Natural killer cell (primary cell): ENCODE results near the gene DDX42. TPM values are rescaled to one million over a fixed set of nuclear protein-coding genes. Genes with fewer than 3 reads are reported as not detected.

Experiments
- ATAC-seq, 3 donors: fragments of 150-1000 bp in 2 of 3; fragments of 200-7000 bp in 1 of 3; cut with Tn5 transposase; 1 replicate in 1 of 3; 2 replicates in 2 of 3; pipeline ENCODE4 v1.10.0; 2021; ENCODE audit warnings: mild to moderate bottlenecking in 2 of 3, moderate library complexity in 2 of 3
- DNase-seq, 2 donors: peaks; one replicate each; pipeline versions ENCODE4 v3.0.0 to v3.0.0-alpha.2; 2013 to 2021; ENCODE audit warnings: mixed read lengths in 1 of 2
- H3K27ac ChIP-seq: one replicate; pipeline ENCODE4 v1.5.1; 2013; ENCODE audit warnings: mild to moderate bottlenecking, low read length
- H3K27me3 ChIP-seq: one replicate; pipeline ENCODE4 v1.6.1; 2013; ENCODE audit warnings: low read length; ENCODE audit not compliant: control insufficient read depth, insufficient read depth
- H3K36me3 ChIP-seq: one replicate; pipeline ENCODE4 v1.6.1; 2013; ENCODE audit warnings: low read length; ENCODE audit not compliant: control insufficient read depth, insufficient read depth
- H3K4me1 ChIP-seq: one replicate; pipeline ENCODE4 v1.6.1; 2013; ENCODE audit warnings: low read length; ENCODE audit not compliant: control insufficient read depth, insufficient read depth
- H3K4me3 ChIP-seq: one replicate; pipeline ENCODE4 v1.5.1; 2013; ENCODE audit warnings: low read length
- H3K9me3 ChIP-seq: one replicate; pipeline ENCODE4 v1.6.1; 2013; ENCODE audit warnings: low read length; ENCODE audit not compliant: control insufficient read depth, insufficient read depth
- H3K27ac Mint-ChIP-seq, 2 donors: one replicate each; pipeline ENCODE4 v1.8.0; 2022; ENCODE audit warnings: mild to moderate bottlenecking in 2 of 2, mixed read lengths in 2 of 2, moderate library complexity in 1 of 2
- H3K27me3 Mint-ChIP-seq, 2 donors: one replicate each; pipeline ENCODE4 v1.8.0; 2022; ENCODE audit warnings: low read depth in 2 of 2, mixed read lengths in 2 of 2
- H3K36me3 Mint-ChIP-seq: one replicate; pipeline ENCODE4 v1.8.0; 2022; ENCODE audit warnings: mixed read lengths
- H3K4me1 Mint-ChIP-seq, 2 donors: one replicate each; pipeline ENCODE4 v1.8.0; 2022; ENCODE audit warnings: mixed read lengths in 2 of 2
- H3K4me3 Mint-ChIP-seq: one replicate; pipeline ENCODE4 v1.8.0; 2022; ENCODE audit warnings: mild to moderate bottlenecking, moderate library complexity, mixed read lengths
- H3K9me3 Mint-ChIP-seq, 2 donors: one replicate each; pipeline ENCODE4 v1.8.0; 2022; ENCODE audit warnings: mixed read lengths in 2 of 2
- WGBS: methylation state at CpG from one replicate; pipeline ENCODE4 v1.1.7; 2013; ENCODE audit warnings: missing lambda C conversion rate; ENCODE audit not compliant: insufficient coverage; 5-methylcytosine and 5-hydroxymethylcytosine counted together
- intact Hi-C: fragments of 100-400 bp; cut with micrococcal nuclease; formaldehyde crosslinking; loops from one replicate; pipeline ENCODE4 v1.14.2; 2022
- total RNA-seq, 4 donors: library from RNA; stranded (reverse); fragments of 120-200 nt in 1 of 4; gene quantifications; one replicate each; pipeline versions ENCODE4 v1.2.3 to v1.2.4, GENCODE V29; 2013 to 2022
- TF ChIP-seq, protein P1 (sequence below): fragments of 200-600 bp; IDR thresholded peaks from one replicate; pipeline ENCODE4 v1.8.0; 2022; ENCODE audit warnings: antibody characterized with exemption

DDX42 gene
- total RNA-seq, 3 donors from 2014 or later (not counting 1 experiment from before 2014, with no cell fraction given): 80.1 to 127 (median 110) TPM

DNA sequence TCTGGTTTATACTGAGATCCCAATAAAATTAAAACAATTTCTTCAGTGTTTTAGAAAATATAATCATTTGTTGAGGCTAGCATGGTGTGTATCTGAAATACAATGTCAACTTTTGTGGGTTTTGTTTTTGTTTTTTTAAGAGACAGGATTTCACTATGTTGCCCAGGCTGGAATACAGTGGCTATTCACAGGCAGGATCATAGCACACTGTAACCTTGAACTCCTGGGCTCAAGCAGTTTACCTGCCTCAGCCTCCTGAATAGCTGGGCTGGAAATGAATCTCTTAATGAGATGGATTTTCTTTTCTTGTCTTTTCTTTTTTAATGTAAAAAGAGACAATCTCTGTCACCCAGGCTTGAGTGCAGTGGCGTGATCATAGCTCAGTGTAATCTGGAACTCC lies 12.1 kb downstream of the DDX42 start:
- Mint-ChIP-seq H3K27ac (peak overlapping the region in 1 of 2 donors; percentile 21), H3K4me1 (peaks cover 18 to 29% of the 10 kb centered on the region in 2 donors), H3K36me3 (no peaks in the 10 kb centered on the region), H3K4me3 (no peak overlapping the region), H3K9me3 (no peaks in the 10 kb centered on the region), H3K27me3 (no peaks in the 10 kb centered on the region)
- 100% methylated on average over 1 of the region's 1 CpG for WGBS
- H3K27me3 ChIP-seq: no peaks in the 10 kb centered on the region
- peaks cover 36% of the 10 kb centered on the region for H3K36me3 ChIP-seq
- TF ChIP-seq, protein P1, sequence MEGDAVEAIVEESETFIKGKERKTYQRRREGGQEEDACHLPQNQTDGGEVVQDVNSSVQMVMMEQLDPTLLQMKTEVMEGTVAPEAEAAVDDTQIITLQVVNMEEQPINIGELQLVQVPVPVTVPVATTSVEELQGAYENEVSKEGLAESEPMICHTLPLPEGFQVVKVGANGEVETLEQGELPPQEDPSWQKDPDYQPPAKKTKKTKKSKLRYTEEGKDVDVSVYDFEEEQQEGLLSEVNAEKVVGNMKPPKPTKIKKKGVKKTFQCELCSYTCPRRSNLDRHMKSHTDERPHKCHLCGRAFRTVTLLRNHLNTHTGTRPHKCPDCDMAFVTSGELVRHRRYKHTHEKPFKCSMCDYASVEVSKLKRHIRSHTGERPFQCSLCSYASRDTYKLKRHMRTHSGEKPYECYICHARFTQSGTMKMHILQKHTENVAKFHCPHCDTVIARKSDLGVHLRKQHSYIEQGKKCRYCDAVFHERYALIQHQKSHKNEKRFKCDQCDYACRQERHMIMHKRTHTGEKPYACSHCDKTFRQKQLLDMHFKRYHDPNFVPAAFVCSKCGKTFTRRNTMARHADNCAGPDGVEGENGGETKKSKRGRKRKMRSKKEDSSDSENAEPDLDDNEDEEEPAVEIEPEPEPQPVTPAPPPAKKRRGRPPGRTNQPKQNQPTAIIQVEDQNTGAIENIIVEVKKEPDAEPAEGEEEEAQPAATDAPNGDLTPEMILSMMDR: no peak
- no peak overlapping the region for H3K4me3 ChIP-seq
- no peaks in the 10 kb centered on the region for H3K4me1 ChIP-seq
- intact Hi-C loops: no loop called here
- no peak for ATAC-seq
- DNase-seq: no peak
- H3K27ac ChIP-seq: no peak overlapping the region
- H3K9me3 ChIP-seq: no peaks in the 10 kb centered on the region

DNA sequence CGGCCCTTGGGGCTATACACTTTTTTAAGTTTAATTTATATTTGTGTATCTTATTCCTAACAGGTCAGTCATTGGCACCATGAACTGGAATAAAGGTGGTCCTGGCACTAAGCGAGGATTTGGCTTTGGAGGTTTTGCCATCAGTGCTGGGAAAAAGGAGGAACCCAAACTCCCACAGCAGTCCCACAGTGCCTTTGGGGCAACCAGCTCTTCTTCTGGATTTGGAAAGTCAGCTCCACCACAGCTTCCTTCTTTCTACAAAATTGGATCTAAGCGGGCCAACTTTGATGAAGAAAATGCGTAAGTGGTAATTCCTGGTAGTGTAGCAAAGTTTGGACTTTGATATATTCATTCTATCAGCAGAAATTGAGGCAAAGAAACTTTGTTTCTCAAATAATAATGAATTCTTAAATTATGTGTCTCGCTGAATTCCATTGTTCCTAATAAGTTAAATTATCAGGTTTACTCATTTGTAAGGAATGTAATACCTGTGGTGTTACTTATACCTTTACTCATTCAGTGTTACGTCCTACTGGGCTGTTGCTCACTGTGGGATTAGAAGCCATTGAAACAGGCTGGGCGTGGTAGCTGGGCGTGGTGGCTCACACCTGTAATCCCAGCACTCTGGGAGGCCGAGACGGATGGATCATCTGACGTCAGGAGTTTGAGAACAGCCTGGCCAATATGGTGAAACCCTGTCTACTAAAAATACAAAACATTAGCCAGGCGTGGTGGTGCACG lies 13.2 kb downstream of the DDX42 start:
- peaks cover 16 to 22% of the 10 kb centered on the region in 2 donors for H3K4me1 Mint-ChIP-seq
- Histone ChIP-seq H3K9me3 (no peaks in the 10 kb centered on the region), H3K4me1 (no peaks in the 10 kb centered on the region), H3K36me3 (peaks cover 36% of the 10 kb centered on the region), H3K4me3 (no peak overlapping the region), H3K27ac (no peak overlapping the region), H3K27me3 (no peaks in the 10 kb centered on the region)
- TF ChIP-seq, protein P1: no peak
- DNase-seq: no peak
- no peaks in the 10 kb centered on the region for H3K9me3 Mint-ChIP-seq
- ATAC-seq: no peak
- no peaks in the 10 kb centered on the region for H3K36me3 Mint-ChIP-seq
- intact Hi-C loops: no loop called here
- 100% methylated on average over 12 of the region's 13 CpGs for WGBS
- H3K27me3 Mint-ChIP-seq: no peaks in the 10 kb centered on the region
- H3K4me3 Mint-ChIP-seq: no peak overlapping the region
- H3K27ac Mint-ChIP-seq: no peak overlapping the region

DNA sequence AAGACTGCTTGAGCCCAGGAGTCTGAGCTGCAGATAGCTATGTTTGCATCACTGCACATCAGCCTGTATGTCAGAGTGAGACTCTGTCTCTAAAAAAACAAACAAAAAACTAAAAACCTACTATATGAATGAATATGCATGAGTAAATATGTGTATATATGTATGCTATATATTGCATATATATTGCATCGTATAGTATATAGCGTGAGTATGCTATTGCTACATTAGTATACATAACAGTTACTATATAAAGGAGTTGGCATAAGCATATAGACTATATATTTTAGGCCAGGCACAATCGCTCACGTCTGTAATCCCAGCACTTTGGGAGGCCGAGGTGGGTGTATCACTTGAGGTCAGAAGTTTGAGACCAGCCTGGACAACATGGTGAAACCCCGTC lies 16.1 kb downstream of the DDX42 start:
- no peak overlapping the region for H3K4me3 Mint-ChIP-seq
- no peaks in the 10 kb centered on the region for H3K9me3 Mint-ChIP-seq
- Histone ChIP-seq H3K4me1 (no peaks in the 10 kb centered on the region), H3K27ac (no peak overlapping the region), H3K4me3 (no peak overlapping the region), H3K9me3 (no peaks in the 10 kb centered on the region), H3K27me3 (no peaks in the 10 kb centered on the region), H3K36me3 (peaks cover 53% of the 10 kb centered on the region)
- no peak for DNase-seq
- H3K27ac Mint-ChIP-seq: no peak overlapping the region
- intact Hi-C loops: no loop called here
- WGBS: 94% methylated on average over 4 of the region's 6 CpGs
- H3K27me3 Mint-ChIP-seq: no peaks in the 10 kb centered on the region
- TF ChIP-seq, protein P1: no peak
- peaks cover 16% of the 10 kb centered on the region for H3K36me3 Mint-ChIP-seq
- no peak for ATAC-seq
- peaks cover 6% of the 10 kb centered on the region in 2 donors for H3K4me1 Mint-ChIP-seq
